ENCODE measurements around the gene TMEM258. TPM values are rescaled to one million over a fixed set of nuclear protein-coding genes. Genes with fewer than 3 reads are reported as not detected.

Gene TMEM258
- polyA plus RNA-seq, 1 of the 3 experiments (the other 2 are of a cell fraction): 454 TPM

- 50% methylated on average over 2 of the region's 3 CpGs for WGBS (ENCODE audit: low lambda C conversion rate)
- no peaks in the 10 kb centered on the region for H4K20me1 ChIP-seq (ENCODE audit: insufficient read depth)
- H3F3A ChIP-seq (replicated peaks; ENCODE audit: insufficient read depth): no peaks in the 10 kb centered on the region
- TF ChIP-seq PBX3 (IDR thresholded peaks at IDR 0.05) (no peak), YY1 (IDR thresholded peaks at IDR 0.05; ENCODE audit: low read depth) (no peak), RFX5 (IDR thresholded peaks at IDR 0.05; ENCODE audit: low read length) (no peak), EZH2phosphoT487 (IDR thresholded peaks at IDR 0.05; ENCODE audit: borderline replicate concordance, low read depth) (no peak), TAF1 (IDR thresholded peaks at IDR 0.05; ENCODE audit: borderline replicate concordance, low read depth, low read length) (no peak), TCF12 (IDR thresholded peaks at IDR 0.05) (no peak), RCOR1 (IDR thresholded peaks at IDR 0.05; ENCODE audit: low read length) (no peak), EP300 (IDR thresholded peaks at IDR 0.05; ENCODE audit: borderline replicate concordance in 1 of 2, low read depth in 1 of 2, low read length in 1 of 2) (no peak), POLR2AphosphoS5 (IDR thresholded peaks at IDR 0.05; ENCODE audit: low read depth, low read length) (no peak), RXRA (IDR thresholded peaks at IDR 0.05; ENCODE audit: borderline replicate concordance, low read depth) (no peak), SMC3 (IDR thresholded peaks at IDR 0.05; ENCODE audit: low read depth, low read length) (no peak), GABPA (IDR thresholded peaks at IDR 0.05; ENCODE audit: low read depth) (no peak), GATA2 (CRISPR knock-in tag; IDR thresholded peaks at IDR 0.05) (no peak)
- TF ChIP-seq, protein P1, sequence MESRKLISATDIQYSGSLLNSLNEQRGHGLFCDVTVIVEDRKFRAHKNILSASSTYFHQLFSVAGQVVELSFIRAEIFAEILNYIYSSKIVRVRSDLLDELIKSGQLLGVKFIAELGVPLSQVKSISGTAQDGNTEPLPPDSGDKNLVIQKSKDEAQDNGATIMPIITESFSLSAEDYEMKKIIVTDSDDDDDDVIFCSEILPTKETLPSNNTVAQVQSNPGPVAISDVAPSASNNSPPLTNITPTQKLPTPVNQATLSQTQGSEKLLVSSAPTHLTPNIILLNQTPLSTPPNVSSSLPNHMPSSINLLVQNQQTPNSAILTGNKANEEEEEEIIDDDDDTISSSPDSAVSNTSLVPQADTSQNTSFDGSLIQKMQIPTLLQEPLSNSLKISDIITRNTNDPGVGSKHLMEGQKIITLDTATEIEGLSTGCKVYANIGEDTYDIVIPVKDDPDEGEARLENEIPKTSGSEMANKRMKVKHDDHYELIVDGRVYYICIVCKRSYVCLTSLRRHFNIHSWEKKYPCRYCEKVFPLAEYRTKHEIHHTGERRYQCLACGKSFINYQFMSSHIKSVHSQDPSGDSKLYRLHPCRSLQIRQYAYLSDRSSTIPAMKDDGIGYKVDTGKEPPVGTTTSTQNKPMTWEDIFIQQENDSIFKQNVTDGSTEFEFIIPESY (IDR thresholded peaks at IDR 0.05; ENCODE audit: borderline replicate concordance, low read depth): no peak
- no peaks in the 10 kb centered on the region for H3K79me2 ChIP-seq (ENCODE audit: insufficient read depth)
- POLR2A ChIA-PET: interaction anchor here (0.7 to 2.5 kb wide), 7 partner anchors 15 to 347 kb away, joined by 3 to 23 read pairs (median 3); partner anchors contain the start of genes FEN1 and TMEM258
- H3K9ac ChIP-seq: no peak overlapping the region
- no peaks in the 10 kb centered on the region for H3K9me2 ChIP-seq
- H3K27ac ChIP-seq (ENCODE audit: low read depth in 2 of 2, low read length in 1 of 2): no peak overlapping the region
- H3K9me3 ChIP-seq: no peaks in the 10 kb centered on the region
- no peak for DNase-seq
- CTCF ChIA-PET: interaction anchor here (0.5 to 9.1 kb wide), 49 partner anchors 9 to 368 kb away, joined by 3 to 285 read pairs (median 4); partner anchors contain the start of genes FADS2, FEN1 and TMEM258
- no peaks in the 10 kb centered on the region for H3K27me3 ChIP-seq (ENCODE audit: insufficient read depth)
- no peak overlapping the region; a peak in 1 of 4 replicates for H3K4me3 ChIP-seq (ENCODE audit: low read depth in 2 of 2, low read length in 1 of 2)
- peaks cover 0 to 15% of the 10 kb centered on the region in 2 experiments; a peak in 1 of 4 replicates for H3K4me1 ChIP-seq (ENCODE audit: control insufficient read depth in 1 of 2, insufficient read depth in 2 of 2, low read depth in 1 of 2, low read length in 1 of 2)
- H3K4me2 ChIP-seq: no peak overlapping the region
- no peaks in the 10 kb centered on the region for H3K36me3 ChIP-seq (replicated peaks in 1 of 2; ENCODE audit: control insufficient read depth in 1 of 2, insufficient read depth in 2 of 2, low read length in 1 of 2)
- H2AFZ ChIP-seq (ENCODE audit: low read depth): no peak overlapping the region
Observed at GRCh38 chr11:61747967-61748285, 44.5 kb downstream of the TMEM258 start.

All from SK-N-SH (cell line).